Ishikawa (cell line): Measurements from ENCODE around the gene BORCS8.

ENCODE experiments used
- CEBPB ChIP-seq: IDR thresholded peaks from 2 replicates; pipeline ENCODE4 v1.6.1; 2012
- CREB1 ChIP-seq: IDR thresholded peaks from 2 replicates; pipeline ENCODE4 v1.6.1; 2012; ENCODE audit warnings: low read depth
- EGR1 ChIP-seq: IDR thresholded peaks from 2 replicates; pipeline ENCODE4 v1.6.1; 2012
- EP300 ChIP-seq: IDR thresholded peaks from 2 replicates; pipeline ENCODE4 v1.6.1; 2012; ENCODE audit warnings: borderline replicate concordance
- FOXM1 ChIP-seq: IDR thresholded peaks from 2 replicates; pipeline ENCODE4 v1.6.1; 2012; ENCODE audit warnings: low read depth, borderline replicate concordance
- MAX ChIP-seq: IDR thresholded peaks from 2 replicates; pipeline ENCODE4 v1.6.1; 2012
- NFIC ChIP-seq: IDR thresholded peaks from 2 replicates; pipeline ENCODE4 v1.6.1; 2012
- RAD21 ChIP-seq: IDR thresholded peaks from 2 replicates; pipeline ENCODE4 v1.6.1; 2012; ENCODE audit warnings: low read depth
- REST ChIP-seq: IDR thresholded peaks from 2 replicates; pipeline ENCODE4 v1.6.1; 2012; ENCODE audit warnings: low read depth, mild to moderate bottlenecking
- TAF1 ChIP-seq: IDR thresholded peaks from 2 replicates; pipeline ENCODE4 v1.6.1; 2012; ENCODE audit warnings: low read depth, mild to moderate bottlenecking
- TCF12 ChIP-seq: IDR thresholded peaks from 2 replicates; pipeline ENCODE4 v1.6.1; 2012; ENCODE audit warnings: low read depth
- USF1 ChIP-seq: IDR thresholded peaks from 2 replicates; pipeline ENCODE4 v1.6.1; 2012
- YY1 ChIP-seq: IDR thresholded peaks from 2 replicates; pipeline ENCODE4 v1.6.1; 2012; ENCODE audit warnings: low read depth
- ZBTB7A ChIP-seq: IDR thresholded peaks from 2 replicates; pipeline ENCODE4 v1.6.1; 2012; ENCODE audit warnings: low read depth

- TF ChIP-seq YY1 (no peak), EP300 (no peak), ZBTB7A (peak; percentile 71), CREB1 (no peak), MAX (no peak; the same call in 1 of the 2 replicates), USF1 (no peak), RAD21 (no peak), TAF1 (no peak), REST (no peak), CEBPB (no peak), EGR1 (no peak), FOXM1 (no peak), NFIC (no peak), TCF12 (no peak)
These were observed 21.7 kb downstream of the BORCS8 start, which contains the start of gene MEF2B for GRCh38 chr19:19170053-19170872.
